Aorta (tissue), 5 donors: ENCODE measurements around the gene MATN1. TPM values are rescaled to one million over a fixed set of nuclear protein-coding genes. Genes with fewer than 3 reads are reported as not detected.

Experiments
- ATAC-seq: fragments of 200-7000 bp; cut with Tn5 transposase; one replicate; pipeline ENCODE4 v1.9.1; 2022; ENCODE audit warnings: moderate library complexity; ENCODE audit not compliant: low FRiP score
- DNase-seq, 2 donors: peaks; one replicate each; pipeline ENCODE4 v3.0.0-alpha.2; 2020
- H3K27ac ChIP-seq, 2 donors: one replicate each; pipeline ENCODE4 v1.5.1; 2013; ENCODE audit warnings: low read length in 2 of 2, mild to moderate bottlenecking in 2 of 2, moderate library complexity in 2 of 2, control low read depth in 1 of 2, inconsistent platforms in 1 of 2, low read depth in 1 of 2
- H3K27me3 ChIP-seq, 2 donors: one replicate each; pipeline ENCODE4 v1.6.1; 2013; ENCODE audit warnings: control low read depth in 1 of 2, low read length in 1 of 2, mild to moderate bottlenecking in 1 of 2, moderate library complexity in 1 of 2; ENCODE audit not compliant: insufficient read depth in 2 of 2, control insufficient read depth in 1 of 2
- H3K36me3 ChIP-seq, 2 donors: one replicate each; pipeline ENCODE4 v1.6.1; 2013; ENCODE audit warnings: control low read depth in 1 of 2, low read length in 1 of 2, mild to moderate bottlenecking in 1 of 2; ENCODE audit not compliant: insufficient read depth in 2 of 2, control insufficient read depth in 1 of 2
- H3K4me1 ChIP-seq, 2 donors: one replicate each; pipeline ENCODE4 v1.6.1; 2013; ENCODE audit warnings: low read length in 2 of 2, control low read depth in 1 of 2, mild to moderate bottlenecking in 1 of 2, moderate library complexity in 1 of 2; ENCODE audit not compliant: insufficient read depth in 2 of 2, control insufficient read depth in 1 of 2
- H3K4me3 ChIP-seq, 2 donors: one replicate each; pipeline ENCODE4 v1.5.1; 2013; ENCODE audit warnings: low read length in 2 of 2, control low read depth in 1 of 2, mild to moderate bottlenecking in 1 of 2
- H3K9me3 ChIP-seq: one replicate; pipeline ENCODE4 v1.6.1; 2013; ENCODE audit warnings: mild to moderate bottlenecking, low read length; ENCODE audit not compliant: control insufficient read depth
- WGBS, 2 donors: extraction: QIAGEN DNeasy Blood & Tissue Kit; methylation state at CpG; one replicate each; pipeline ENCODE4 v1.1.7; 2013; 5-methylcytosine and 5-hydroxymethylcytosine counted together
- intact Hi-C, 2 donors: fragments of 100-400 bp; cut with DNase I; formaldehyde crosslinking; loops; one replicate each; pipeline versions ENCODE4 v1.14.2 to v1.15.0; 2022
- polyA plus RNA-seq, 2 donors: library from polyadenylated mRNA; stranded (reverse); fragments of 200-250 nt; gene quantifications; one replicate each; pipeline ENCODE4 v1.2.3, GENCODE V29; 2013
- total RNA-seq, 2 donors: library from RNA; stranded (reverse); fragmentation: NEBNext Ultra II Directional; extraction: Animal tissue kit (Norgen Biotek cat#: 25700); gene quantifications; one replicate each; pipeline ENCODE4 v1.2.1, GENCODE V29; 2021
- donor health status: healthy with polysubstance abuse.
- donor health status: Bipolar disorder and iron deficiency.
- donor health status: DM: no; HTN: no; CAD: no.
- donor health status: DM: no; HTN: no; CAD: no.
- donor health status: DM: yes; HTN: yes; CAD: no.

MATN1 gene
- total and polyA plus RNA-seq, 4 donors: 0.42 TPM; not detected in 3

- H3K9me3 ChIP-seq: no peaks in the 10 kb centered on the region
- WGBS, 2 donors: 96 to 98% methylated on average over 5 of the region's 5 CpGs
- no peaks in the 10 kb centered on the region for H3K27me3 ChIP-seq
- intact Hi-C loops: no loop called here
- no peaks in the 10 kb centered on the region for H3K36me3 ChIP-seq
- ATAC-seq (no peak), DNase-seq (no peak)
- no peak overlapping the region for H3K4me3 ChIP-seq
- H3K27ac ChIP-seq: no peak overlapping the region
- no peaks in the 10 kb centered on the region for H3K4me1 ChIP-seq
Observed at GRCh38 chr1:30764396-30764795, 41.0 kb upstream of the MATN1 start.

DNA sequence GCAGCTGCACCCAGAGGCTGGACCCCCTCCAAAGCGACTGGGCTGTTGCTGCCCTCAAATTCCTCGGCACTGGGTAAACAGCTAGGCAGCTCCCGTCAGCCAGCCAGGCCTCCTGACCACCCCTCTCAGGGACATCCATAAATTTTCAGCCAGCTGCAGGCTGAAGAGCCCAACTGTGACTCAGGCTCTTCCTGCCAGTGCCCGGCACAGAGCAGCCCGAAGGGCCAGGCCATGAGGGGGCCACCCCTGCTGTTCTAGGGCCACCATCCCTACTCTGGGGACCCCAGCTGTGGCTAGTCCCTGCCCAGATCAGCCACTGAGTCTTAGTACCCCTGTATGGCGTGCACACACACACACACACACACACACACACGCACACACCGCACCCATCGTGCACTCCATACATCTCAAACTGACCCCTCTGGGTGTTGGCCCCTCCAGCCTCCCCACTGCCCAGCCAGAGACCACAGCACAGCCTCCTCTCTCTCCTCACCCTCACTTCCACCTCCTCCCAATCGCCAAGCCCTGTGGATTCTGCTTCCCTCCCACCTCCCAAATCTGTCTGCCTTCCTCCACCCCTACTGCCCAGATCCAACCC lies 40.4 kb upstream of the MATN1 start:
- no peaks in the 10 kb centered on the region for H3K9me3 ChIP-seq
- intact Hi-C loops: no loop called here
- DNase-seq: peak; percentile 80 to 86
- no peaks in the 10 kb centered on the region for H3K27me3 ChIP-seq
- no peaks in the 10 kb centered on the region for H3K36me3 ChIP-seq
- peak overlapping the region in 1 of 2 donors; percentile 18 for H3K27ac ChIP-seq
- H3K4me1 ChIP-seq: no peaks in the 10 kb centered on the region
- no peak overlapping the region for H3K4me3 ChIP-seq
- ATAC-seq: peak; percentile 72
- 43 to 48% methylated on average over 10 of the region's 10 CpGs for WGBS, 2 donors

DNA sequence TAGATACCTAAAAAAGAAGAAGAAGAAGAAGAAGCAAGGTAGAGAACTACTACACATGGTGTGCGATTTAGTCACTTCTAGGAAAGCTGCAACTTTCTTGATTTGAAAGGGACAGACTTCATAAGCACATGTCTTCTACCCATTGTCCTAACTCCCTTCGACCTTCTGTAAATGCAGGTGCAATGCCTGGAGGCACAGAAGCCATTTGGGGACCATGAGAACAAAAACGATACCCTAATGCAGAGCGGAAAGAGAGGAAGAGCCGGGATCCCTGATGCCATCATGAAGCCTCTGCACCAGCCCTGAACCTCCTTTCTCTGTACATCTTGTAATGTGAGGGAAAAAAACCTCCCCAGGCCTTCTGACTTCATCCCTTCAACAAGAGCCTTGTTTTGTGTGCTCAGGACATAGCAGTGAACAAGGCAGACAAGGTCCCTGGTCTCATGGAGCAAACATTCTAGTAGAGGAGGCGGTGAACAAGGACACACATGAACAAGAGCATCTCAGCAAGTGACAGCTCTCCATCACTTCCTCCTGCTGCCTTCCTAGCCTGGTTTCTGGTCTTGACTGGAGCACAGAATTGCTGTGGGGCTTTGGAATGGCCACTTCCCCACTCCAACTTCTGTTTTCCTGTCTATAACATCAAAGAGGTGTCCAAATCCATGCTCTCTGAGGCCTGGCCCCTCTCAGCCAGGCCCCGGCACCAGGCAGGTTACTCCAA lies 39.7 kb upstream of the MATN1 start:
- intact Hi-C loops: no loop called here
- Histone ChIP-seq H3K27me3 (no peaks in the 10 kb centered on the region), H3K36me3 (no peaks in the 10 kb centered on the region), H3K27ac (peak overlapping the region in 1 of 2 donors; percentile 7), H3K9me3 (no peaks in the 10 kb centered on the region), H3K4me3 (no peak overlapping the region), H3K4me1 (no peaks in the 10 kb centered on the region)
- DNase-seq: no peak
- 68 to 84% methylated on average over 7 of the region's 7 CpGs for WGBS, 2 donors
- ATAC-seq: no peak

- no peaks in the 10 kb centered on the region for H3K4me1 ChIP-seq
- 55 to 62% methylated on average over 6 of the region's 6 CpGs for WGBS, 2 donors
- H3K4me3 ChIP-seq: no peak overlapping the region
- H3K36me3 ChIP-seq: no peaks in the 10 kb centered on the region
- ATAC-seq (no peak), DNase-seq (no peak)
- no peak overlapping the region for H3K27ac ChIP-seq
- H3K9me3 ChIP-seq: no peaks in the 10 kb centered on the region
- intact Hi-C loops: no loop called here
- no peaks in the 10 kb centered on the region for H3K27me3 ChIP-seq
Observed at GRCh38 chr1:30762152-30762929, 39.0 kb upstream of the MATN1 start.

DNA sequence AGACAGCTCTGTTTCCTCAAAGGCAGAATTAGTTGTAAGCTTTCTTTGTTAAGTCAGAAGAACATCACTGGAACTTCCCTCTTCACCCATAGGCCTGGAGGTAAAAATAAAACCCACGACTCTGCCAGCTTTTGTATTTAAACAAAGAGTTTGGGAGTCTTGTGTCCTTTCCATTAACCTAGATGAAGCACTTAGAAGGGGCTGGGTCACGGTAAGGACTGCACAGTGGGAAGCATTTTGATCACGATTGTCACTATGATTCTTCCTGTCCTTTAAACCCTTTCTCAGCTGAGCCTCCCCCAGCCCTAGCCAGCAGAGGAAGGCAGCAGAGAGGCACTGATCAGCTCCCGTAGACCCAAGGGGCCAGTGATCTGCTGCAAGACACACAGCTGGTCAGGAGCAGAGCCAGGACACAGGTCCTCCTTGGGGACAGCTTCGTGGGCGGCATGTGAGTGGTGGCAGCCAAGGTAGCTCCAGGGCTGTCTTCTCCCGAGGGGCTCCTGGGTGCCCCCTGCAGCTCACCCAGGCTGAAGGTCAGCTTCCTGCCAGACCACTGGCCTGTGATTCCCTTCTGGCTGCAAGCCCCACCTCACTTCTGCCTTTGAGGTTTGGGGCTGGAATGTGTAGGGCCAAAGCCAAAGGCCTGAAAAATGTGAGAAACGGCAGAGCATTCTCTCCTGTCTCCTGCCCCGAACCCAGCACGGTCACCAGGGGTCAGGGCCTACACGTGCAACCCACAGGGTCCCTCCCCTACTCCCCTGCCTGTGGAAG lies 38.2 kb upstream of the MATN1 start:
- no peaks in the 10 kb centered on the region for H3K4me1 ChIP-seq
- DNase-seq: peak in 1 of 2 donors; percentile 72
- WGBS, 2 donors: 58 to 60% methylated on average over 11 of the region's 11 CpGs
- no peak overlapping the region for H3K27ac ChIP-seq
- no peak for ATAC-seq
- no peak overlapping the region for H3K4me3 ChIP-seq
- no peaks in the 10 kb centered on the region for H3K27me3 ChIP-seq
- H3K36me3 ChIP-seq: no peaks in the 10 kb centered on the region
- intact Hi-C loops: no loop called here
- H3K9me3 ChIP-seq: no peaks in the 10 kb centered on the region

GRCh38 chr1:30760596-30761324 lies 37.4 kb upstream of the MATN1 start:
- Histone ChIP-seq H3K4me1 (no peaks in the 10 kb centered on the region), H3K9me3 (no peaks in the 10 kb centered on the region), H3K27ac (no peak overlapping the region), H3K36me3 (no peaks in the 10 kb centered on the region), H3K27me3 (no peaks in the 10 kb centered on the region), H3K4me3 (no peak overlapping the region)
- intact Hi-C loops: no loop called here
- no peak for ATAC-seq
- 95% methylated on average over 18 of the region's 18 CpGs for WGBS, 2 donors
- no peak for DNase-seq

GRCh38 chr1:30759718-30760281 lies 36.4 kb upstream of the MATN1 start:
- Histone ChIP-seq H3K9me3 (no peaks in the 10 kb centered on the region), H3K4me1 (no peaks in the 10 kb centered on the region), H3K27me3 (no peaks in the 10 kb centered on the region), H3K36me3 (no peaks in the 10 kb centered on the region), H3K27ac (no peak overlapping the region), H3K4me3 (no peak overlapping the region)
- WGBS, 2 donors: 89 to 94% methylated on average over 13 of the region's 13 CpGs
- no peak for DNase-seq
- no peak for ATAC-seq
- intact Hi-C loops: no loop called here
